Activated CD4-positive, alpha-beta memory T cell treated with anti-CD3 and anti-CD28 coated beads, Interleukin-2, amount 10 ng/mL, durations not matched to agents 7 days and 5 days (primary cell): ENCODE results near the gene GNPTAB. TPM values are rescaled to one million over a fixed set of nuclear protein-coding genes. Genes with fewer than 3 reads are reported as not detected.

Source experiments
- CTCF ChIA-PET: fragments of 350-600 bp; sonication (Branson Sonifier 250); formaldehyde crosslinking; loops from one replicate; lab custom pipeline; 2021; ENCODE audit warnings: antibody characterized with exemption, inconsistent platforms; lab: Charles Lee
- POLR2A ChIA-PET: fragments of 350-600 bp; sonication (Branson Sonifier 250); formaldehyde crosslinking; loops from one replicate; lab custom pipeline; 2021; ENCODE audit warnings: antibody characterized with exemption; lab: Charles Lee
- DNase-seq: peaks from one replicate; pipeline ENCODE4 v3.0.0-alpha.2; 2020
- H3K27ac Mint-ChIP-seq: one replicate; pipeline ENCODE4 v1.8.0; 2021; ENCODE audit warnings: mild to moderate bottlenecking, mixed read lengths
- H3K27me3 Mint-ChIP-seq: one replicate; pipeline ENCODE4 v1.8.0; 2021; ENCODE audit warnings: mixed read lengths
- H3K36me3 Mint-ChIP-seq: one replicate; pipeline ENCODE4 v1.8.0; 2021; ENCODE audit warnings: low read depth, mixed read lengths
- H3K4me1 Mint-ChIP-seq: one replicate; pipeline ENCODE4 v1.8.0; 2021; ENCODE audit warnings: mixed read lengths
- H3K4me3 Mint-ChIP-seq: one replicate; pipeline ENCODE4 v1.8.0; 2021; ENCODE audit warnings: mild to moderate bottlenecking, mixed read lengths
- H3K9me3 Mint-ChIP-seq: one replicate; pipeline ENCODE4 v1.8.0; 2021; ENCODE audit warnings: mixed read lengths
- total RNA-seq, 2 experiments: library from RNA; stranded (reverse); gene quantifications; one replicate each; pipeline ENCODE4 v1.2.3, GENCODE V29; 2021

The GNPTAB gene
- total RNA-seq, 2 experiments from 2014 or later: 55.0 to 57.5 TPM

GRCh38 chr12:101779200-101779599 lies 51.6 kb downstream of the GNPTAB start:
- Mint-ChIP-seq H3K9me3 (no peaks in the 10 kb centered on the region), H3K27me3 (no peaks in the 10 kb centered on the region), H3K27ac (no peak overlapping the region), H3K4me1 (peaks cover 55% of the 10 kb centered on the region), H3K36me3 (peaks cover 50% of the 10 kb centered on the region), H3K4me3 (no peak overlapping the region)
- ChIA-PET POLR2A (interaction anchor here (1.3 to 3.1 kb wide), 4 partner anchors 12 to 48 kb away, joined by 3 to 16 read pairs (median 6); no protein-coding TSS in a partner anchor), CTCF (interaction anchor here (0.6 to 6.5 kb wide), 7 partner anchors 14 to 61 kb away, joined by 3 to 42 read pairs (median 12); partner anchors contain the start of gene GNPTAB)
- no peak for DNase-seq

GRCh38 chr12:101777978-101778377 lies 52.8 kb downstream of the GNPTAB start:
- Mint-ChIP-seq H3K36me3 (peaks cover 45% of the 10 kb centered on the region), H3K27me3 (no peaks in the 10 kb centered on the region), H3K27ac (peak overlapping the region; percentile 16), H3K9me3 (no peaks in the 10 kb centered on the region), H3K4me3 (no peak overlapping the region), H3K4me1 (peaks cover 56% of the 10 kb centered on the region)
- ChIA-PET CTCF (interaction anchor here (1.2 to 6.5 kb wide), 4 partner anchors 15 to 61 kb away, joined by 3 to 39 read pairs (median 28); partner anchors contain the start of gene GNPTAB), POLR2A (interaction anchor here (3.1 kb wide), 1 partner anchor 52 kb away, joined by 16 read pairs; the partner anchor contains the start of gene GNPTAB)
- DNase-seq: no peak

GRCh38 chr12:101777485-101777884 lies 53.3 kb downstream of the GNPTAB start:
- ChIA-PET CTCF (interaction anchor here (0.6 to 6.5 kb wide), 5 partner anchors 16 to 62 kb away, joined by 3 to 39 read pairs (median 25); partner anchors contain the start of gene GNPTAB), POLR2A (interaction anchor here (3.1 kb wide), 1 partner anchor 53 kb away, joined by 16 read pairs; the partner anchor contains the start of gene GNPTAB)
- Mint-ChIP-seq H3K9me3 (no peaks in the 10 kb centered on the region), H3K4me1 (peaks cover 53% of the 10 kb centered on the region), H3K4me3 (no peak overlapping the region), H3K27me3 (no peaks in the 10 kb centered on the region), H3K36me3 (peaks cover 40% of the 10 kb centered on the region), H3K27ac (no peak overlapping the region)
- no peak for DNase-seq

GRCh38 chr12:101775816-101776215 lies 54.9 kb downstream of the GNPTAB start:
- Mint-ChIP-seq H3K27ac (no peak overlapping the region), H3K4me1 (peaks cover 49% of the 10 kb centered on the region), H3K9me3 (no peaks in the 10 kb centered on the region), H3K4me3 (no peak overlapping the region), H3K36me3 (peaks cover 41% of the 10 kb centered on the region), H3K27me3 (no peaks in the 10 kb centered on the region)
- DNase-seq: no peak
- POLR2A ChIA-PET: interaction anchor here (3.1 kb wide), 1 partner anchor 54 kb away, joined by 16 read pairs; the partner anchor contains the start of gene GNPTAB
- CTCF ChIA-PET: interaction anchor here (3.4 to 6.5 kb wide), 3 partner anchors 17 to 63 kb away, joined by 25 to 39 read pairs (median 31); partner anchors contain the start of gene GNPTAB

- H3K4me1 Mint-ChIP-seq: peaks cover 40% of the 10 kb centered on the region
- no peaks in the 10 kb centered on the region for H3K27me3 Mint-ChIP-seq
- POLR2A ChIA-PET: interaction anchor here (0.5 to 2.9 kb wide), 7 partner anchors 7 to 68 kb away, joined by 3 to 19 read pairs (median 5); partner anchors contain the start of gene GNPTAB
- no peaks in the 10 kb centered on the region for H3K9me3 Mint-ChIP-seq
- H3K36me3 Mint-ChIP-seq: peaks cover 33% of the 10 kb centered on the region
- H3K4me3 Mint-ChIP-seq: no peak overlapping the region
- CTCF ChIA-PET: interaction anchor here (0.8 to 3.3 kb wide), 23 partner anchors 11 to 146 kb away, joined by 3 to 143 read pairs (median 4); partner anchors contain the start of gene GNPTAB
- H3K27ac Mint-ChIP-seq: no peak overlapping the region
- peak; percentile 74 for DNase-seq
These were observed 57.1 kb downstream of the GNPTAB start for GRCh38 chr12:101773650-101774162.

- POLR2A ChIA-PET: interaction anchor here (2.2 to 2.9 kb wide), 3 partner anchors 8 to 66 kb away, joined by 5 to 15 read pairs (median 14); no protein-coding TSS in a partner anchor
- Mint-ChIP-seq H3K9me3 (no peaks in the 10 kb centered on the region), H3K27ac (peak overlapping the region; percentile 47), H3K27me3 (no peaks in the 10 kb centered on the region), H3K4me1 (peaks cover 29% of the 10 kb centered on the region), H3K36me3 (peaks cover 30% of the 10 kb centered on the region), H3K4me3 (no peak overlapping the region)
- CTCF ChIA-PET: interaction anchor here (0.6 to 3.3 kb wide), 16 partner anchors 9 to 357 kb away, joined by 3 to 143 read pairs (median 8); partner anchors contain the start of gene GNPTAB
- no peak for DNase-seq
These were observed 58.6 kb downstream of the GNPTAB start for GRCh38 chr12:101772012-101772775.

GRCh38 chr12:101769865-101770264 lies 60.9 kb downstream of the GNPTAB start:
- DNase-seq: no peak
- Mint-ChIP-seq H3K27ac (no peak overlapping the region), H3K4me3 (no peak overlapping the region), H3K27me3 (no peaks in the 10 kb centered on the region), H3K9me3 (no peaks in the 10 kb centered on the region), H3K4me1 (peaks cover 25% of the 10 kb centered on the region), H3K36me3 (peaks cover 31% of the 10 kb centered on the region)
- ChIA-PET POLR2A (interaction anchor here (1.0 kb wide), 1 partner anchor 61 kb away, joined by 4 read pairs; the partner anchor contains the start of gene GNPTAB), CTCF (interaction anchor here (0.8 to 4.3 kb wide), 3 partner anchors 11 to 61 kb away, joined by 3 to 23 read pairs (median 4); partner anchors contain the start of gene GNPTAB)

- Mint-ChIP-seq H3K9me3 (no peaks in the 10 kb centered on the region), H3K27me3 (no peaks in the 10 kb centered on the region), H3K4me3 (no peak overlapping the region), H3K27ac (no peak overlapping the region), H3K36me3 (peaks cover 37% of the 10 kb centered on the region), H3K4me1 (peaks cover 21% of the 10 kb centered on the region)
- ChIA-PET POLR2A (no interaction called here), CTCF (interaction anchor here (0.9 to 4.3 kb wide), 3 partner anchors 11 to 71 kb away, joined by 3 to 23 read pairs (median 21); partner anchors contain the start of gene GNPTAB)
- no peak for DNase-seq
These were observed 62.0 kb downstream of the GNPTAB start for GRCh38 chr12:101768781-101769180.

GRCh38 chr12:101767537-101767936 lies 63.2 kb downstream of the GNPTAB start:
- Mint-ChIP-seq H3K9me3 (no peaks in the 10 kb centered on the region), H3K36me3 (peaks cover 39% of the 10 kb centered on the region), H3K27me3 (no peaks in the 10 kb centered on the region), H3K4me3 (no peak overlapping the region), H3K4me1 (peaks cover 12% of the 10 kb centered on the region), H3K27ac (no peak overlapping the region)
- ChIA-PET CTCF (interaction anchor here (1.7 to 4.3 kb wide), 3 partner anchors 63 to 353 kb away, joined by 4 to 23 read pairs (median 21); partner anchors contain the start of gene GNPTAB), POLR2A (interaction anchor here (1.3 kb wide), 1 partner anchor 360 kb away, joined by 3 read pairs; the partner anchor contains the start of gene ARL1)
- DNase-seq: no peak

GRCh38 chr12:101764051-101764792 lies 66.5 kb downstream of the GNPTAB start:
- POLR2A ChIA-PET: no interaction called here

GRCh38 chr12:101763246-101763931 lies 67.4 kb downstream of the GNPTAB start:
- Mint-ChIP-seq H3K36me3 (peaks cover 31% of the 10 kb centered on the region), H3K27me3 (no peaks in the 10 kb centered on the region), H3K4me3 (no peak overlapping the region), H3K9me3 (no peaks in the 10 kb centered on the region), H3K27ac (no peak overlapping the region), H3K4me1 (no peaks in the 10 kb centered on the region)
- ChIA-PET CTCF (interaction anchor here (0.9 to 1.4 kb wide), 4 partner anchors 11 to 77 kb away, joined by 3 to 5 read pairs (median 4); partner anchors contain the start of gene GNPTAB), POLR2A (no interaction called here)
- no peak for DNase-seq

More at GRCh38 chr12:101764051-101764792, 66.5 kb downstream of the GNPTAB start:
- CTCF ChIA-PET: interaction anchor here (1.3 to 1.4 kb wide), 2 partner anchors 67 to 76 kb away, joined by 4 to 5 read pairs; partner anchors contain the start of gene GNPTAB
- no peaks in the 10 kb centered on the region for H3K4me1 Mint-ChIP-seq
- H3K4me3 Mint-ChIP-seq: no peak overlapping the region
- no peak for DNase-seq
- peaks cover 27% of the 10 kb centered on the region for H3K36me3 Mint-ChIP-seq
- H3K9me3 Mint-ChIP-seq: no peaks in the 10 kb centered on the region
- no peaks in the 10 kb centered on the region for H3K27me3 Mint-ChIP-seq
- no peak overlapping the region for H3K27ac Mint-ChIP-seq
